Fibroblast of peridontal ligament (primary cell): ENCODE measurements around the gene CMTM4.

Source experiments
- DNase-seq: peaks from one replicate; pipeline ENCODE4 v3.0.0-alpha.2; 2010; ENCODE audit errors: extremely low read depth

Gene CMTM4

DNA sequence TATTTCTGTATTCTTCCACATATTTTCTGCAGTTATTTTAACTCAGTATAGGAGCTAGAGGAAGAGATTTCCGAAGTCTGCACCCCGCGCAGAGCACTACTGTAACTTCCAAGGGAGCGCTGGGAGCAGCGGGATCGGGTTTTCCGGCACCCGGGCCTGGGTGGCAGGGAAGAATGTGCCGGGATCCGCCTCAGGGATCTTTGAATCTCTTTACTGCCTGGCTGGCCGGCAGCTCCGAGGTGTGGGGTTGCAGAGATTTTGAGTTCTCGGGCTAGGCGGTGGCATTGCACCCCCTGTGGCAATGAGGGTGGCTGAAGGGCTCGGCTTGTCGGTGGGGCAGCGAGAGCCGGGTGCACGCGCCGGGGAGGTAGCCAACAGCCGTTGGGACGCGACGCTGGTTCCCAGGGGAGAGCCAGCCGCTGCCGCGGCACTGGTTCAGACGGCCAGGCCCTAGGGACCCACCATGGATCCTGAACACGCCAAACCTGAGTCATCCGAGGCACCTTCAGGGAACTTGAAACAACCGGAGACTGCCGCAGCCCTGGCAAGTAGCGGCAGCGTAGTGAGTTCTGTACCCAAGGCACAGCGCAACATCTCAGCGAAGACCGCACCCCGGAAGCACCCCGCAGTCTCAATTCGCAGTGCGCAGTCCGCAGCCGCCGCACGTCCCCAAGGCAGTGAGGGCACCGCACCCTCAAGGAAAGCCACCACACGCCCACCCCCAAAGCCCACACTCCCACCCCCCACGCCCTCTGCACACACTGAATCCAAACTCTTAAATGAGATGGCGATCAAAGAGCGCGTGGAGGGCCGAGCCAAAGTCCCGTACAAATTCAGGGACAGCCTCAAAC is 130.3 kb downstream of the CMTM4 start, which contains the start of gene CMTM1:
TSS of gene CMTM1 (plus strand) at position 389 of the 851 bp plus-strand sequence. CDS start at position 464, 75 bp downstream.
- DNase-seq: no peak
